AG04449 (cell line): Measurements from ENCODE around the gene RIMS1.

ENCODE experiments used
- CTCF ChIA-PET: fragments of 350-600 bp; formaldehyde crosslinking; extraction: SDS; loops from one replicate; lab custom pipeline; 2021; ENCODE audit warnings: antibody characterized with exemption; lab: Yijun Ruan, JAX
- POLR2A ChIA-PET: fragments of 400-600, 350-600 bp; formaldehyde crosslinking; extraction: SDS; loops from one replicate; lab custom pipeline; 2020; ENCODE audit warnings: antibody characterized with exemption, inconsistent platforms; lab: Yijun Ruan, JAX
- DNase-seq: peaks from one replicate; pipeline ENCODE4 v3.0.0-alpha.2; 2010; ENCODE audit warnings: low read depth, low spot score
- H3K4me3 ChIP-seq: 2 replicates; pipeline ENCODE4 v1.5.1; 2011; ENCODE audit warnings: low read depth, mild to moderate bottlenecking, control low read depth, low read length
- TF ChIP-seq, protein P1 (sequence below): IDR thresholded peaks from one replicate; pipeline ENCODE4 v1.5.1; 2011; ENCODE audit warnings: mild to moderate bottlenecking, moderate library complexity, low read length, control low read depth, inconsistent platforms; ENCODE audit not compliant: insufficient read depth; ENCODE audit errors: missing control alignments

The RIMS1 gene

DNA sequence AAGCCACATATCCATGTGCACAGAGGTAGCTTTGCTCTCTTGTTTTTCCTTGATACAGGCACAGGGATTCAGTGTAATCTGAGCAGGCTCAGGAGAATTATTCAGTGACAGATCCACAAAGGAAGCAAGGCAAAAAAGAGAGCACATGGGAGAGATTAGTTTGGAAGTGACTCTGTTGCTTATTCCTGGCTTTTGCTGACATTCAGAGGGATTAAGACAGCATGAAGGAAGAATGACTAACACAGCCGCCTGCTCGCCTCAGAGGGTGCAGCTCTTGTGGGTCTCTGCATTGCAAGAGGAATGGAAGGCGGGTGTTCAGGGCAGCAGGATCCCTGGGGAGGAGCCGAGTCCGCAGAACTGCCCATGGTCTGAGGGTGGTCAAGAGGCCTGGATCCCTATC is 532.1 kb downstream of the RIMS1 start:
- ChIA-PET POLR2A (interaction anchor here (1.2 kb wide), 1 partner anchor 162 kb away, joined by 5 read pairs; no protein-coding TSS in a partner anchor), CTCF (interaction anchor here (1.0 to 18.4 kb wide), 7 partner anchors 115 to 219 kb away, joined by 3 to 430 read pairs (median 5); partner anchors contain the start of gene KCNQ5)
- peak; percentile 63 for DNase-seq
- TF ChIP-seq, protein P1, sequence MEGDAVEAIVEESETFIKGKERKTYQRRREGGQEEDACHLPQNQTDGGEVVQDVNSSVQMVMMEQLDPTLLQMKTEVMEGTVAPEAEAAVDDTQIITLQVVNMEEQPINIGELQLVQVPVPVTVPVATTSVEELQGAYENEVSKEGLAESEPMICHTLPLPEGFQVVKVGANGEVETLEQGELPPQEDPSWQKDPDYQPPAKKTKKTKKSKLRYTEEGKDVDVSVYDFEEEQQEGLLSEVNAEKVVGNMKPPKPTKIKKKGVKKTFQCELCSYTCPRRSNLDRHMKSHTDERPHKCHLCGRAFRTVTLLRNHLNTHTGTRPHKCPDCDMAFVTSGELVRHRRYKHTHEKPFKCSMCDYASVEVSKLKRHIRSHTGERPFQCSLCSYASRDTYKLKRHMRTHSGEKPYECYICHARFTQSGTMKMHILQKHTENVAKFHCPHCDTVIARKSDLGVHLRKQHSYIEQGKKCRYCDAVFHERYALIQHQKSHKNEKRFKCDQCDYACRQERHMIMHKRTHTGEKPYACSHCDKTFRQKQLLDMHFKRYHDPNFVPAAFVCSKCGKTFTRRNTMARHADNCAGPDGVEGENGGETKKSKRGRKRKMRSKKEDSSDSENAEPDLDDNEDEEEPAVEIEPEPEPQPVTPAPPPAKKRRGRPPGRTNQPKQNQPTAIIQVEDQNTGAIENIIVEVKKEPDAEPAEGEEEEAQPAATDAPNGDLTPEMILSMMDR: no peak
- H3K4me3 ChIP-seq: no peak overlapping the region

DNA sequence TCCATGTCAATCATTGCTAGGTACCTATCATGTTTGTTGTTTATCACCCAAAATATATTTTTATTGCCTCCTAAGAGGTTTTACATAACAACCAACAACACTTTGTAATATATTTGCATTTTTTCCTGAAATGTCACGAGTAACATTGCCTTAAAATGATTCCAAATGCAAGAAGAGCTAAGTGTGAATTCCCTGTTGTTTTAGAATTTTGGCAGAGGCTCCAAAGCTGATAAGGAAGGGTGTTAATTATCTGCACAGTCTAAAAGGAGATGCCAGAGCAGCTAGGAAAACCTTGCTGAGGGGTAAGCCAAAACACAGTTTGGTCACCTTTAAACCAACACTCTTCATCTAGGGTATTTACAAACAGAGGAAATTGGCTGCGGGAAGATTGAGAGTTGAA is 533.6 kb downstream of the RIMS1 start:
- DNase-seq: no peak
- no peak overlapping the region for H3K4me3 ChIP-seq
- TF ChIP-seq, protein P1: no peak
- ChIA-PET CTCF (interaction anchor here (6.7 to 18.4 kb wide), 3 partner anchors 9 to 199 kb away, joined by 62 to 430 read pairs (median 199); partner anchors contain the start of gene KCNQ5), POLR2A (no interaction called here)

DNA sequence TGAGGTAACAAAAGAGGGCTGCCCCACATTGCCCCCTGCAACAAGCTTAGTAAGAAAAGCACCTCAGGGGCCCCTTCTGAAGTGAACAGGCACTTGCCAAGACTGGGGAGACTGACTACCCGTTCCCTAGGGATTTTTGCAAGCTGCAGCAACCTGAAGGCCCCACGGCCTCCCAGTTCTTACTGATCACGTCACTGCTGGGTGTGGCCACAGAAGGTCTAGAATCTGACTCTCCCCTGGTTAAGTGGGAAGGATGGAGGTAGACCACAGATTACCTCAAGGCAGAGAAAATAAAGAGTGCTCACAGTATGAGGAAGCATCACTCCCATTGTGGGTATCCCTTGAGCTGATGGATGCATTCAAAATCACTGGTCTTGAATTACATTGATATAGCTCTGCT is 534.1 kb downstream of the RIMS1 start:
- DNase-seq: no peak
- ChIA-PET CTCF (interaction anchor here (6.7 to 18.4 kb wide), 3 partner anchors 9 to 198 kb away, joined by 62 to 430 read pairs (median 199); partner anchors contain the start of gene KCNQ5), POLR2A (no interaction called here)
- TF ChIP-seq, protein P1: no peak
- no peak overlapping the region for H3K4me3 ChIP-seq

DNA sequence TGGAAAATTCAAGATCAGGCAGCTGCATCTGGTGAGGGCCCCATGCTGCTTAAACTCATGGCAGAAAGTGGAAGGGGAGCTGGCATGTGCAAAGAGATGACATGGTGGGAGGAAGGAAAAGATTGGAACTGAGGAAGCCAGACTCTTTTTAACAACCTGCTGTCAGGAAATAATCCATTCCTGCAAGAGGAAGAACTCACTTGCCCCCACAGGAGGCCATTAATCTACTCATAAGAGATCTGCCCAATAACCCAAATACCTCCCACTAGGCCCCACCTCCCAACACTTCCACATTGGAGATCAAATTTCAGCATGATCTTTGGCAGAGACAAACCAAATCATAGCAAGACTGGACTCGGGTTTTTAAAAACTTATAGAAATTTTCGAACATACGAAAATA is 535.0 kb downstream of the RIMS1 start:
- ChIA-PET CTCF (interaction anchor here (6.7 to 18.4 kb wide), 3 partner anchors 10 to 197 kb away, joined by 62 to 430 read pairs (median 199); partner anchors contain the start of gene KCNQ5), POLR2A (no interaction called here)
- no peak for DNase-seq
- TF ChIP-seq, protein P1: no peak
- H3K4me3 ChIP-seq: no peak overlapping the region

DNA sequence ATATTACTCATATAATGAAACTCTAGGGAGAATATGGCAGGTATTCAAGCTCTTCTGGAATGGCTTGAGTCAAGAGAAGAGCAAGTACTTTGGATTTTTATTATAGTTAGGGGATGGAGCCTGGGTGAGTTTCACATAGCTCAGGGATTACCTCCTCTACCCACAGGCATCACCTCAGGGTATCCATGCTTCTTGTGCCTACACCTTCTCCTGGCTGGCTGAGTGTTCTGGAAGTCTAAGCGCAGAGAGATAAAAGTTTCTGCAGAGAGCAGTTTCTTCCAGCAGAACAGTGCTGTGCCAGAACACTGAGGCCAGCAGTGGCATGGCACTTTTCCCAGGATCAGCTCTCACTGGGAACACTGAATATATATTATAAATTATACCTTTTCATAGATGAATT is 535.8 kb downstream of the RIMS1 start:
- no peak overlapping the region for H3K4me3 ChIP-seq
- TF ChIP-seq, protein P1: no peak
- DNase-seq: peak; percentile 37
- CTCF ChIA-PET: interaction anchor here (0.6 to 18.4 kb wide), 5 partner anchors 10 to 197 kb away, joined by 3 to 430 read pairs (median 62); partner anchors contain the start of gene KCNQ5
- POLR2A ChIA-PET: no interaction called here

DNA sequence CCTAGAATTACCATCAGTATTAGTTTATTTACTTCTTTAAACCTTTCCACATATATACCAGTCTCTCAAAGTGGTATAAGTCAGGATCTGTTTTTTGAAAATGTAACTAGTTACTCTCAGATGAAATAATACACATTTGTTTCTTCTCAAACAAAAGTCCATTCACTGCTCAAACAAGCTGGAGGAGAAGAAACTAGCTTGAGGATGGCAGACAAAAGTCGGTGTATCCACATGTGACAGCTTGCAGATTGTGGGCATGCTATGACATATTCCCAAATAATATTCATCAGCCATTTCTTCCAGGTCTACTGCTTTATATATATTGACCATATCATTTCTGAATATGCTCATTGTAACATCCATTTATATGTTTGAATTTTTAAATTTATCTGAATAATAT is 538.1 kb downstream of the RIMS1 start:
- CTCF ChIA-PET: interaction anchor here (6.7 to 18.4 kb wide), 2 partner anchors 13 to 161 kb away, joined by 62 to 430 read pairs; no protein-coding TSS in a partner anchor

More for the DNA sequence above, 538.1 kb downstream of the RIMS1 start:
- POLR2A ChIA-PET: no interaction called here
- DNase-seq: no peak
- TF ChIP-seq, protein P1: no peak
- no peak overlapping the region for H3K4me3 ChIP-seq
